Upper lobe of left lung (tissue), 6 donors: Measurements from ENCODE around the gene ACSL3. TPM values are rescaled to one million over a fixed set of nuclear protein-coding genes. Genes with fewer than 3 reads are reported as not detected.

Experiments
- ATAC-seq, 2 donors: fragments of 200-7000 bp; cut with Tn5 transposase; one replicate each; pipeline ENCODE4 v1.9.1; 2022; ENCODE audit warnings: mild to moderate bottlenecking in 2 of 2, moderate library complexity in 2 of 2; ENCODE audit not compliant: low FRiP score in 2 of 2
- DNase-seq, 2 donors: peaks; one replicate each; pipeline ENCODE4 v3.0.0-alpha.2; 2019 to 2020
- H3K27ac ChIP-seq, 4 donors: fragments of 200-600 bp; sonication (generic); one replicate each; pipeline ENCODE4 v1.5.1; 2016 to 2019
- H3K27me3 ChIP-seq, 4 donors: fragments of 200-600 bp; sonication (generic); one replicate each; pipeline ENCODE4 v1.5.1; 2017 to 2019
- H3K36me3 ChIP-seq, 4 donors: fragments of 200-600 bp; sonication (generic); one replicate each; pipeline ENCODE4 v1.5.1; 2016 to 2019
- H3K4me1 ChIP-seq, 4 donors: fragments of 200-600 bp; sonication (generic); one replicate each; pipeline ENCODE4 v1.5.1; 2018 to 2019
- H3K4me3 ChIP-seq, 4 donors: fragments of 200-600 bp; sonication (generic); one replicate each; pipeline ENCODE4 v1.5.1; 2017 to 2019; ENCODE audit warnings: mild to moderate bottlenecking in 2 of 4, moderate library complexity in 1 of 4
- H3K9me3 ChIP-seq, 4 donors: fragments of 200-600 bp; sonication (generic); one replicate each; pipeline ENCODE4 v1.5.1; 2018 to 2019
- EP300 ChIP-seq, 4 donors: sonication (generic); formaldehyde crosslinking; IDR thresholded peaks; one replicate each; pipeline ENCODE4 v1.5.1; 2017; ENCODE audit warnings: antibody characterized with exemption in 4 of 4, control low read depth in 2 of 4
- POLR2A ChIP-seq, 4 donors: fragments of 450-650 bp; IDR thresholded peaks; one replicate each; pipeline ENCODE4 v1.5.1; 2016 to 2017; ENCODE audit warnings: antibody characterized with exemption in 4 of 4, mild to moderate bottlenecking in 2 of 4
- POLR2AphosphoS5 ChIP-seq, 2 donors: sonication (generic); formaldehyde crosslinking; IDR thresholded peaks; one replicate each; pipeline ENCODE4 v1.5.1; 2017; ENCODE audit warnings: antibody characterized with exemption in 2 of 2
- WGBS, 2 donors: methylation state at CpG; one replicate each; pipeline ENCODE4 v1.1.5; 2017 to 2018; 5-methylcytosine and 5-hydroxymethylcytosine counted together
- total RNA-seq, 6 donors: library from RNA; depleted of rRNA in 4 of 6; stranded (reverse); fragments of >200 nt in 4 of 6; gene quantifications; one replicate each; pipeline versions ENCODE4 v1.1.0 to v1.2.1, GENCODE V29; 2016 to 2021
- TF ChIP-seq, protein P1 (sequence below), 6 experiments: fragments of 450-650 bp in 4 of 6; fragments of 200-600 bp in 2 of 6; sonication (generic) in 2 of 6; IDR thresholded peaks; one replicate each; pipeline ENCODE4 v1.5.1; 2016 to 2019; ENCODE audit warnings: antibody characterized with exemption in 6 of 6
- donor health status: DM: no; HTN: no; CAD: no; lungs with moderate emphysema.
- donor health status: DM: no; HTN: yes; CAD: no; lungs with severe emphysema.

ACSL3 gene
- total RNA-seq, 6 donors from 2014 or later, result 35.6 to 86.0 (median 69.9) TPM

DNA sequence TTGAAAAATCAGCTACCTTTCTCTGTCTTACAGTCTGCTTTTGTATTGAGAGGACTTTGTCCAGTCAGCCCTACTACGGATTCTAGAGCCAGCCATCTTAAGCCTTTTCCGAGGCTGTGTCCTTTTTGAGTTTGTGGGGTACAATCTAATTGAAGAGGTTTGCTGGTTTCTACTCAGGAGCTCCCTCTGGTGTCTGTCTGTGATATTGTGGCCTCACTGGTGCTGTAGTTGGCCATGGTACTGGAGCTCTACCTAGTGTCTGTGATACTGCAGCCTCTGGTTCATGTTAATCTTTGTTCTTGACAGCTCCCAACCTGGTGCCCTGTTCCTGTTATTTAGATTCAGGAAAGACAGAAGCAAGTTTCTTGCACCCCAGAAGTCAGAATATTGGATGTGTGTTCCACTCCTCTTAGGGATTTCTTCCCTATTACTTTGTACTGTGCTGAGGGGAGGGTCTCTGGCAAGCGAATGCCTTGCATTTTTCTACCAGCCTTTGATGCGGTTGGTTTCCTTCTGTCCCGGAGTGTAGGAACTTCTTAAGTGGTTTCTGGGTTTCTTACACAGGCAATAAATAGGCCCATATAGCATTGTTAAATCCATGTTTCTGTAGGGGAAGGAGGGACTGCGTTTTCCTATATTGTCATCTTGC, 78.5 kb downstream of the ACSL3 start:
- ATAC-seq, result peak in 1 of 2 donors; percentile 76
- TF ChIP-seq, protein P1, sequence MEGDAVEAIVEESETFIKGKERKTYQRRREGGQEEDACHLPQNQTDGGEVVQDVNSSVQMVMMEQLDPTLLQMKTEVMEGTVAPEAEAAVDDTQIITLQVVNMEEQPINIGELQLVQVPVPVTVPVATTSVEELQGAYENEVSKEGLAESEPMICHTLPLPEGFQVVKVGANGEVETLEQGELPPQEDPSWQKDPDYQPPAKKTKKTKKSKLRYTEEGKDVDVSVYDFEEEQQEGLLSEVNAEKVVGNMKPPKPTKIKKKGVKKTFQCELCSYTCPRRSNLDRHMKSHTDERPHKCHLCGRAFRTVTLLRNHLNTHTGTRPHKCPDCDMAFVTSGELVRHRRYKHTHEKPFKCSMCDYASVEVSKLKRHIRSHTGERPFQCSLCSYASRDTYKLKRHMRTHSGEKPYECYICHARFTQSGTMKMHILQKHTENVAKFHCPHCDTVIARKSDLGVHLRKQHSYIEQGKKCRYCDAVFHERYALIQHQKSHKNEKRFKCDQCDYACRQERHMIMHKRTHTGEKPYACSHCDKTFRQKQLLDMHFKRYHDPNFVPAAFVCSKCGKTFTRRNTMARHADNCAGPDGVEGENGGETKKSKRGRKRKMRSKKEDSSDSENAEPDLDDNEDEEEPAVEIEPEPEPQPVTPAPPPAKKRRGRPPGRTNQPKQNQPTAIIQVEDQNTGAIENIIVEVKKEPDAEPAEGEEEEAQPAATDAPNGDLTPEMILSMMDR (IDR thresholded peaks at IDR 0.05), result peak; percentile 17 to 74 (median 51)
- TF ChIP-seq EP300 (IDR thresholded peaks at IDR 0.05) (no peak), POLR2AphosphoS5 (IDR thresholded peaks at IDR 0.05) (no peak)
- peaks cover 3 to 8% (median 7%) of the 10 kb centered on the region in 4 donors for H3K9me3 ChIP-seq
- peaks cover 0 to 66% (median 16%) of the 10 kb centered on the region in 4 donors for H3K36me3 ChIP-seq
- no peaks in the 10 kb centered on the region for H3K27me3 ChIP-seq
- H3K27ac ChIP-seq, result no peak overlapping the region
- DNase-seq, result peak in 1 of 2 donors; percentile 53
- WGBS, 2 donors, result 76 to 81% methylated on average over 6 of the region's 6 CpGs
- H3K4me1 ChIP-seq, result peaks cover 0 to 8% (median 3%) of the 10 kb centered on the region in 4 donors
- H3K4me3 ChIP-seq, result no peak overlapping the region

DNA sequence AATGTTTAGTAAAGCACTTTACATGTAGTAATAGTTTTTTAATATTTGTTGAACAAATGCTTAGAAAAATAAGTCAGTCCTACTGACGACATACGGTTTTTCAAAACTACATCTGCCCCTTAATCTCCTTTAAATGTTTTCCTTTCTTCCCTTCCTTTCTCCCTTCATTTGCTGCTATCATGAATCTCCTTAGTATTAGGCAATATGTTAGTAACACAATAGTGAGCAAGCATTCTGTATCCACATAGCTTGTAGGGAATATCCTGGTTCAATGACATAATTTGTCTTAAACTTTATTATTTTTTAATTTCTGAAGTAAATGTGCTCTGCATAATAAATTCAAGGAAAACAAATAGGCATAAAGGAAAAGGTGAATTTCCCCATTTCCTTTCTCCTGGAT, 79.1 kb downstream of the ACSL3 start:
- DNase-seq (no peak), ATAC-seq (no peak)
- 85 to 98% methylated on average over 2 of the region's 2 CpGs for WGBS, 2 donors
- Histone ChIP-seq H3K27ac (no peak overlapping the region), H3K27me3 (no peaks in the 10 kb centered on the region), H3K4me1 (peaks cover 0 to 8% (median 4%) of the 10 kb centered on the region in 4 donors), H3K36me3 (peaks cover 0 to 59% (median 10%) of the 10 kb centered on the region in 4 donors), H3K4me3 (no peak overlapping the region), H3K9me3 (peaks cover 3 to 8% (median 7%) of the 10 kb centered on the region in 4 donors)
- no peak for TF ChIP-seq EP300 (IDR thresholded peaks at IDR 0.05)
- no peak for TF ChIP-seq POLR2A (IDR thresholded peaks at IDR 0.05)
- TF ChIP-seq, protein P1 (IDR thresholded peaks at IDR 0.05), result no peak
- no peak for TF ChIP-seq POLR2AphosphoS5 (IDR thresholded peaks at IDR 0.05)

DNA sequence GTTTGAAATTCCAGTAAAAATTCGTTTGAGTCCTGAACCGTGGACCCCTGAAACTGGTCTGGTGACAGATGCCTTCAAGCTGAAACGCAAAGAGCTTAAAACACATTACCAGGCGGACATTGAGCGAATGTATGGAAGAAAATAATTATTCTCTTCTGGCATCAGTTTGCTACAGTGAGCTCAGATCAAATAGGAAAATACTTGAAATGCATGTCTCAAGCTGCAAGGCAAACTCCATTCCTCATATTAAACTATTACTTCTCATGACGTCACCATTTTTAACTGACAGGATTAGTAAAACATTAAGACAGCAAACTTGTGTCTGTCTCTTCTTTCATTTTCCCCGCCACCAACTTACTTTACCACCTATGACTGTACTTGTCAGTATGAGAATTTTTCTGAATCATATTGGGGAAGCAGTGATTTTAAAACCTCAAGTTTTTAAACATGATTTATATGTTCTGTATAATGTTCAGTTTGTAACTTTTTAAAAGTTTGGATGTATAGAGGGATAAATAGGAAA, 80.7 kb downstream of the ACSL3 start:
- peaks cover 0 to 8% (median 4%) of the 10 kb centered on the region in 4 donors for H3K4me1 ChIP-seq
- WGBS, 2 donors, result 94 to 97% methylated on average over 7 of the region's 7 CpGs
- TF ChIP-seq, protein P1 (IDR thresholded peaks at IDR 0.05), result no peak
- TF ChIP-seq EP300 (IDR thresholded peaks at IDR 0.05), result no peak
- TF ChIP-seq POLR2A (IDR thresholded peaks at IDR 0.05), result no peak
- TF ChIP-seq POLR2AphosphoS5 (IDR thresholded peaks at IDR 0.05), result no peak

DNA sequence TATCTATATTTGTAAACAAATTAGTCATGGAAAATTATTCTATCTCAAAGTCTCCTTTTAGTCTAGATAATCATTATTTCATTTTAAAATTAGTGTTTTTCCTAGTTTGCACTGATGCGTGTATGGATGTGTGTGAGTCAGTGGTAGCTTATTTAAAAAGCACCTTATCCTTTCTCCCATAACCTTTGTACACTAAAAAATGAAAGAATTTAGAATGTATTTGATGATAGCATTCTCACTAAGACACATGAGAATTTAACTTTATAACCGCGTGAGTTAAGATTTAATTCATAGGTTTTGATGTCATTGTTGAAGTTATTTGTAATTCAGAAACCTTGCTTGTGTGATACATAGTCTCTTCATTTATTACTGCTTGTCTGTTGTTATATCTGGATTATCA, 81.7 kb downstream of the ACSL3 start:
- no peak overlapping the region for H3K27ac ChIP-seq
- H3K27me3 ChIP-seq, result no peaks in the 10 kb centered on the region
- WGBS, 2 donors, result 96% methylated on average over 3 of the region's 3 CpGs
- DNase-seq (no peak), ATAC-seq (no peak)
- peaks cover 3 to 8% (median 7%) of the 10 kb centered on the region in 4 donors for H3K9me3 ChIP-seq
- no peak overlapping the region for H3K4me3 ChIP-seq
- H3K4me1 ChIP-seq, result peaks cover 0 to 8% (median 4%) of the 10 kb centered on the region in 4 donors
- H3K36me3 ChIP-seq, result peaks cover 0 to 35% (median 3%) of the 10 kb centered on the region in 4 donors
- TF ChIP-seq EP300 (IDR thresholded peaks at IDR 0.05) (no peak), POLR2AphosphoS5 (IDR thresholded peaks at IDR 0.05) (no peak), POLR2A (IDR thresholded peaks at IDR 0.05) (no peak)
- TF ChIP-seq, protein P1 (IDR thresholded peaks at IDR 0.05), result no peak

More for the DNA sequence above, 80.7 kb downstream of the ACSL3 start:
- Histone ChIP-seq H3K36me3 (peaks cover 0 to 43% (median 4%) of the 10 kb centered on the region in 4 donors), H3K9me3 (peaks cover 3 to 8% (median 7%) of the 10 kb centered on the region in 4 donors), H3K4me3 (no peak overlapping the region), H3K27me3 (no peaks in the 10 kb centered on the region), H3K27ac (no peak overlapping the region)
- DNase-seq (no peak), ATAC-seq (no peak)
